Panc1 (cell line): ENCODE data around the gene TENT4B.

Source experiments
- POLR2AphosphoS5 ChIP-seq: IDR thresholded peaks from 2 replicates; pipeline ENCODE4 v1.6.1; 2012; ENCODE audit warnings: mild to moderate bottlenecking, low read depth, low read length, moderate library complexity
- TF ChIP-seq, protein P1 (sequence below): fragments of 450-650 bp; IDR thresholded peaks from 2 replicates; pipeline ENCODE4 v1.5.1; 2017; ENCODE audit warnings: mild to moderate bottlenecking
- TF ChIP-seq, protein P2 (sequence below), 2 experiments: IDR thresholded peaks; 2 replicates each; pipeline ENCODE4 v1.6.1; 2011 to 2012; ENCODE audit warnings: low read depth in 2 of 2, control low read depth in 1 of 2, low read length in 1 of 2, mild to moderate bottlenecking in 1 of 2, moderate library complexity in 1 of 2; ENCODE audit not compliant: insufficient read depth in 1 of 2

DNA sequence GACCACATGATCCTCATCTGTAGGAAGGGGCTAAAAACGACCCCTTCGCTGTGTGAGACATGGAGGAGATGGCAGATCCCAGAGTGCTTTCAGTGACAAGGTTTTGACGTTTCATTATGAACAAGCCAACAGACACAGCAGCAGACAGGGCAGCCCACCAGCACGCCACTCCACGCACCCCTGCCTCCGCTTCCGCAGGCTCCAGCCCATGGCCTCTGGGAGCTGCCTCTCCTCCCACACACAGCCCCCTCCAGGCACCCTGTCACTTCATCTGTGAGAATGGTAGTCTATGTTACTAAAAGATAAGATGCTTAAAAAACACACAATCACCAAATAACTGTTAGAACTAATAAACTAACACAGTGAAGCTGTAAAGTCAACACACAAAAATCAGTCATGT, 101.0 kb downstream of the TENT4B start:
- TF ChIP-seq, protein P1, sequence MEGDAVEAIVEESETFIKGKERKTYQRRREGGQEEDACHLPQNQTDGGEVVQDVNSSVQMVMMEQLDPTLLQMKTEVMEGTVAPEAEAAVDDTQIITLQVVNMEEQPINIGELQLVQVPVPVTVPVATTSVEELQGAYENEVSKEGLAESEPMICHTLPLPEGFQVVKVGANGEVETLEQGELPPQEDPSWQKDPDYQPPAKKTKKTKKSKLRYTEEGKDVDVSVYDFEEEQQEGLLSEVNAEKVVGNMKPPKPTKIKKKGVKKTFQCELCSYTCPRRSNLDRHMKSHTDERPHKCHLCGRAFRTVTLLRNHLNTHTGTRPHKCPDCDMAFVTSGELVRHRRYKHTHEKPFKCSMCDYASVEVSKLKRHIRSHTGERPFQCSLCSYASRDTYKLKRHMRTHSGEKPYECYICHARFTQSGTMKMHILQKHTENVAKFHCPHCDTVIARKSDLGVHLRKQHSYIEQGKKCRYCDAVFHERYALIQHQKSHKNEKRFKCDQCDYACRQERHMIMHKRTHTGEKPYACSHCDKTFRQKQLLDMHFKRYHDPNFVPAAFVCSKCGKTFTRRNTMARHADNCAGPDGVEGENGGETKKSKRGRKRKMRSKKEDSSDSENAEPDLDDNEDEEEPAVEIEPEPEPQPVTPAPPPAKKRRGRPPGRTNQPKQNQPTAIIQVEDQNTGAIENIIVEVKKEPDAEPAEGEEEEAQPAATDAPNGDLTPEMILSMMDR: no peak
- no peak for TF ChIP-seq POLR2AphosphoS5
- TF ChIP-seq, protein P2, sequence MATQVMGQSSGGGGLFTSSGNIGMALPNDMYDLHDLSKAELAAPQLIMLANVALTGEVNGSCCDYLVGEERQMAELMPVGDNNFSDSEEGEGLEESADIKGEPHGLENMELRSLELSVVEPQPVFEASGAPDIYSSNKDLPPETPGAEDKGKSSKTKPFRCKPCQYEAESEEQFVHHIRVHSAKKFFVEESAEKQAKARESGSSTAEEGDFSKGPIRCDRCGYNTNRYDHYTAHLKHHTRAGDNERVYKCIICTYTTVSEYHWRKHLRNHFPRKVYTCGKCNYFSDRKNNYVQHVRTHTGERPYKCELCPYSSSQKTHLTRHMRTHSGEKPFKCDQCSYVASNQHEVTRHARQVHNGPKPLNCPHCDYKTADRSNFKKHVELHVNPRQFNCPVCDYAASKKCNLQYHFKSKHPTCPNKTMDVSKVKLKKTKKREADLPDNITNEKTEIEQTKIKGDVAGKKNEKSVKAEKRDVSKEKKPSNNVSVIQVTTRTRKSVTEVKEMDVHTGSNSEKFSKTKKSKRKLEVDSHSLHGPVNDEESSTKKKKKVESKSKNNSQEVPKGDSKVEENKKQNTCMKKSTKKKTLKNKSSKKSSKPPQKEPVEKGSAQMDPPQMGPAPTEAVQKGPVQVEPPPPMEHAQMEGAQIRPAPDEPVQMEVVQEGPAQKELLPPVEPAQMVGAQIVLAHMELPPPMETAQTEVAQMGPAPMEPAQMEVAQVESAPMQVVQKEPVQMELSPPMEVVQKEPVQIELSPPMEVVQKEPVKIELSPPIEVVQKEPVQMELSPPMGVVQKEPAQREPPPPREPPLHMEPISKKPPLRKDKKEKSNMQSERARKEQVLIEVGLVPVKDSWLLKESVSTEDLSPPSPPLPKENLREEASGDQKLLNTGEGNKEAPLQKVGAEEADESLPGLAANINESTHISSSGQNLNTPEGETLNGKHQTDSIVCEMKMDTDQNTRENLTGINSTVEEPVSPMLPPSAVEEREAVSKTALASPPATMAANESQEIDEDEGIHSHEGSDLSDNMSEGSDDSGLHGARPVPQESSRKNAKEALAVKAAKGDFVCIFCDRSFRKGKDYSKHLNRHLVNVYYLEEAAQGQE (IDR thresholded peaks at IDR 0.05; ENCODE audit: insufficient read depth in 1 of 2, low read depth in 2 of 2, low read length in 1 of 2): no peak
